ACC112 (cell line): ENCODE measurements around the gene ABCC1.

Source experiments
- H2AFZ ChIP-seq: fragments of 200-600 bp; sonication (generic); one replicate; pipeline ENCODE4 v1.6.0; 2017; ENCODE audit warnings: antibody characterized with exemption, low read length; ENCODE audit not compliant: unreplicated experiment
- H3K27ac ChIP-seq: fragments of 200-600 bp; sonication (generic); 2 replicates; pipeline ENCODE4 v1.5.1; 2014; ENCODE audit warnings: low read depth, mild to moderate bottlenecking, antibody characterized with exemption, low read length, moderate library complexity
- H3K27me3 ChIP-seq: fragments of 200-600 bp; sonication (generic); 2 replicates; pipeline ENCODE4 v1.6.1; 2014; ENCODE audit warnings: mild to moderate bottlenecking, antibody characterized with exemption, low read length, moderate library complexity, mixed read lengths; ENCODE audit not compliant: insufficient read depth
- H3K36me3 ChIP-seq: fragments of 200-600 bp; sonication (generic); 2 replicates; pipeline ENCODE4 v1.6.1; 2016; ENCODE audit warnings: mild to moderate bottlenecking, antibody characterized with exemption, low read length, moderate library complexity, mixed read lengths; ENCODE audit not compliant: insufficient read depth
- H3K4me1 ChIP-seq: fragments of 200-600 bp; sonication (generic); one replicate; pipeline ENCODE4 v1.6.1; 2016; ENCODE audit warnings: low read length, mixed read lengths; ENCODE audit not compliant: insufficient read depth, unreplicated experiment, control insufficient read depth
- H3K4me3 ChIP-seq: fragments of 200-600 bp; sonication (generic); 2 replicates; pipeline ENCODE4 v1.5.1; 2014; ENCODE audit warnings: mild to moderate bottlenecking, low read depth, low read length
- H3K79me2 ChIP-seq: fragments of 200-600 bp; sonication (generic); one replicate; pipeline ENCODE4 v1.6.0; 2016; ENCODE audit warnings: low read length; ENCODE audit not compliant: control insufficient read depth, unreplicated experiment, insufficient read depth

The ABCC1 gene

GRCh38 chr16:16064874-16065384 lies 115.5 kb downstream of the ABCC1 start:
- Histone ChIP-seq H3K79me2 (peaks cover 3% of the 10 kb centered on the region), H3K36me3 (peaks cover 8% of the 10 kb centered on the region), H3K4me1 (peaks cover 4% of the 10 kb centered on the region), H3K4me3 (no peak overlapping the region), H2AFZ (no peak overlapping the region), H3K27me3 (no peaks in the 10 kb centered on the region), H3K27ac (no peak overlapping the region)

DNA sequence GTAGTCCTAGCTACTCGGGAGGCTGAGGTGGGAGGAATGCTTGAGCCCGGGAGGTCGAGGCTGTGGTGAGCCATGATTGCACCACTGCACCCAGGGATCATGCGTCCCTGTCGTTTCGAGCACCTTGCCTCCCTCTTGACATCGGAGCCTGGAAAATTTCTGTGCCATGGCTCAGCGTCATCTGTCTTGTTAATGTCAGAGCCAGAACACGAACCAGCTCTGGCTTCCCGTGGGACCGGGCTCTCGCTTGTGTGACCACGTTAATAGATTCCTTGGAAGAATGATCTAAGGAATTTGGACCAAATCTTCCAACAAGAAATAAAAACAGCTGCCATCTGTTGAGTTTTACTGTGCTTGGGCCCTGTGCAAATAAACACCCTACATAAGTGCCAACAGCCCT lies 117.7 kb downstream of the ABCC1 start:
- Histone ChIP-seq H3K27me3 (no peaks in the 10 kb centered on the region), H3K4me1 (peaks cover 6% of the 10 kb centered on the region), H3K27ac (no peak overlapping the region), H3K36me3 (0 out of 2 replicates have a peak, but pooled peaks cover 7% of the 10 kb centered on the region), H3K4me3 (no peak overlapping the region), H3K79me2 (no peaks in the 10 kb centered on the region), H2AFZ (no peak overlapping the region)

GRCh38 chr16:16071631-16072244 lies 122.3 kb downstream of the ABCC1 start:
- Histone ChIP-seq H3K4me1 (peaks cover 17% of the 10 kb centered on the region), H3K79me2 (no peaks in the 10 kb centered on the region), H3K27ac (no peak overlapping the region), H3K36me3 (peaks cover 22% of the 10 kb centered on the region; the same call in 1 of the 2 replicates), H3K27me3 (no peaks in the 10 kb centered on the region), H2AFZ (no peak overlapping the region), H3K4me3 (no peak overlapping the region)

- H3K4me1 ChIP-seq: peaks cover 17% of the 10 kb centered on the region
- H3K36me3 ChIP-seq: peaks cover 21% of the 10 kb centered on the region; the same call in 1 of the 2 replicates
- no peaks in the 10 kb centered on the region for H3K79me2 ChIP-seq
- no peak overlapping the region for H2AFZ ChIP-seq
- no peak overlapping the region for H3K27ac ChIP-seq
- no peaks in the 10 kb centered on the region for H3K27me3 ChIP-seq
- no peak overlapping the region for H3K4me3 ChIP-seq
Observed at GRCh38 chr16:16073001-16073545, 123.7 kb downstream of the ABCC1 start.

GRCh38 chr16:16073891-16074881 lies 124.8 kb downstream of the ABCC1 start:
- Histone ChIP-seq H3K27me3 (no peaks in the 10 kb centered on the region), H3K27ac (peak overlapping the region; percentile 50), H3K4me1 (peaks cover 13% of the 10 kb centered on the region), H3K79me2 (no peaks in the 10 kb centered on the region), H3K4me3 (no peak overlapping the region), H3K36me3 (peaks cover 26% of the 10 kb centered on the region), H2AFZ (no peak overlapping the region)

DNA sequence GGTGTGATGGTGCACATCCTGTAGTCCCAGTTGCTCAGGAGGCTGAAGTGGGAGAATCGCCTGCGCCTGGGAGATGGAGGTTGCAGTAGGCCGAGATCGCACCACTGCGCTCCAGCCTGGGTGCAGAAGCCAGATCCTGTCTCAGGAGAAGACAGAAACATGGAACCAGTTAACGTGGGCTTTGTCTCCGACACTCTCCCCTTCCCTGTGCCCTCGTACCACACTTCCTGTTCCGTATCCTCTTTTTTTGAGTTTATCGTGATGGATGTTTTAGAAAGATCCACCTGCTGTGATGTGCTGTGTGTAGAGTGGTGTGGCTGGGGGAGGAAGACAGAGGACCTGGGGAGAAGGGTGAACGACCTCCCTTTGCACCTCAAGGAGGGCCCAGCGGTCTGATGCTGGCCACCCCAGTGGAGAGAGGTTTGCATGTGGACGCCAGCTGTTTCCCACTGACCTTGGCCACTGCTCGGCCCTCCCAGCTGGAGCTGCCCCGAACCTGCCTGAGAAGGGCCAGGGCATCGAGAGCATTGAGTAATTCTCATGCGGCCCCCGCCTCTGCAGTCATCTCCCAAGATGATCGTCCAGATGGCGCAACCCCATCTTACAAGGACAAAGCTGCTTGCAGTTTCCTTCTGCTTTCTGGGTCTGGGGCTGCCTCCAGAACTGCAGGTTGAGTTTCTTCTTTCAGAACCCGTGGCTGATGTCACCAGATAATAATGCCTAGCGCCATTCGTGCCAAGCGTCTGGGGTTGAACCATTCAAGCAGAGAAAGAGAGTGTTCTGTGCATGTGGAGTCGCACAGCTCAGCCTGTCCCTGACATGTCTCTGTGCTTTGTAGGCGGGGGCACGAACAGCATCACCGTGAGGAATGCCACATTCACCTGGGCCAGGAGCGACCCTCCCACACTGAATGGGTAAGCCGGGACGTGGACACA lies 126.3 kb downstream of the ABCC1 start:
- no peak overlapping the region for H3K4me3 ChIP-seq
- no peaks in the 10 kb centered on the region for H3K27me3 ChIP-seq
- no peak overlapping the region for H3K27ac ChIP-seq
- H2AFZ ChIP-seq: no peak overlapping the region
- H3K79me2 ChIP-seq: no peaks in the 10 kb centered on the region
- peaks cover 33% of the 10 kb centered on the region for H3K36me3 ChIP-seq
- peaks cover 13% of the 10 kb centered on the region for H3K4me1 ChIP-seq

DNA sequence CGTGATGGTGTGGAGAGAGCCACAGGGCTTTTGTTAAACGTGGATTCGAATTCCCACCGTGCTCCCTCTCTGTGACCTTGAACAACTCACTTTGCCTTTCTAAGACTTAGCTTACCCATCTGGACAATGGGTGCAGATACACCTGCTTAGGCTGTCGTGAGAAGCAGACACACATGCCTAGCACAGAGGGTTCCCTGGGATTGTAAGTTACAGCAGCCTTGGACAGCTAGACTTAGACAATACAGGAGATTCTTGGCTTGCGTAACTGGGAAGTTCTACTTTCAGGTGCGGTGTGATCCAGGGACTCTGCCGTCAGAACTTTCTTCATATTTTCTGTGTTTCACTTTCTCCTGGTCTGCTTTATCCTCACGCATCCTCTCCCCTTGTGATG lies 127.0 kb downstream of the ABCC1 start:
- Histone ChIP-seq H3K79me2 (no peaks in the 10 kb centered on the region), H3K27ac (no peak overlapping the region), H3K27me3 (no peaks in the 10 kb centered on the region)

GRCh38 chr16:16080465-16081065 lies 131.1 kb downstream of the ABCC1 start:
- Histone ChIP-seq H3K27me3 (no peaks in the 10 kb centered on the region), H3K36me3 (peaks cover 54% of the 10 kb centered on the region), H3K79me2 (no peaks in the 10 kb centered on the region), H3K4me1 (no peaks in the 10 kb centered on the region), H2AFZ (no peak overlapping the region), H3K27ac (no peak overlapping the region), H3K4me3 (no peak overlapping the region)

More for the DNA sequence above, 127.0 kb downstream of the ABCC1 start:
- Histone ChIP-seq H3K4me3 (no peak overlapping the region), H3K4me1 (peaks cover 11% of the 10 kb centered on the region), H2AFZ (no peak overlapping the region), H3K36me3 (peaks cover 40% of the 10 kb centered on the region)

GRCh38 chr16:16081141-16081540 lies 131.7 kb downstream of the ABCC1 start:
- H3K27me3 ChIP-seq: no peaks in the 10 kb centered on the region
- peaks cover 58% of the 10 kb centered on the region for H3K36me3 ChIP-seq

More at GRCh38 chr16:16081141-16081540, 131.7 kb downstream of the ABCC1 start:
- no peak overlapping the region for H3K27ac ChIP-seq
- no peak overlapping the region for H2AFZ ChIP-seq
- no peaks in the 10 kb centered on the region for H3K4me1 ChIP-seq
- H3K79me2 ChIP-seq: no peaks in the 10 kb centered on the region
- no peak overlapping the region for H3K4me3 ChIP-seq
